ENCODE measurements around the gene POLR1E. TPM values are rescaled to one million over a fixed set of nuclear protein-coding genes. Genes with fewer than 3 reads are reported as not detected.

Gene POLR1E, protein sequence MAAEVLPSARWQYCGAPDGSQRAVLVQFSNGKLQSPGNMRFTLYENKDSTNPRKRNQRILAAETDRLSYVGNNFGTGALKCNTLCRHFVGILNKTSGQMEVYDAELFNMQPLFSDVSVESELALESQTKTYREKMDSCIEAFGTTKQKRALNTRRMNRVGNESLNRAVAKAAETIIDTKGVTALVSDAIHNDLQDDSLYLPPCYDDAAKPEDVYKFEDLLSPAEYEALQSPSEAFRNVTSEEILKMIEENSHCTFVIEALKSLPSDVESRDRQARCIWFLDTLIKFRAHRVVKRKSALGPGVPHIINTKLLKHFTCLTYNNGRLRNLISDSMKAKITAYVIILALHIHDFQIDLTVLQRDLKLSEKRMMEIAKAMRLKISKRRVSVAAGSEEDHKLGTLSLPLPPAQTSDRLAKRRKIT
- total RNA-seq: 9.1 and 16.1 TPM in 2 replicates

DNA sequence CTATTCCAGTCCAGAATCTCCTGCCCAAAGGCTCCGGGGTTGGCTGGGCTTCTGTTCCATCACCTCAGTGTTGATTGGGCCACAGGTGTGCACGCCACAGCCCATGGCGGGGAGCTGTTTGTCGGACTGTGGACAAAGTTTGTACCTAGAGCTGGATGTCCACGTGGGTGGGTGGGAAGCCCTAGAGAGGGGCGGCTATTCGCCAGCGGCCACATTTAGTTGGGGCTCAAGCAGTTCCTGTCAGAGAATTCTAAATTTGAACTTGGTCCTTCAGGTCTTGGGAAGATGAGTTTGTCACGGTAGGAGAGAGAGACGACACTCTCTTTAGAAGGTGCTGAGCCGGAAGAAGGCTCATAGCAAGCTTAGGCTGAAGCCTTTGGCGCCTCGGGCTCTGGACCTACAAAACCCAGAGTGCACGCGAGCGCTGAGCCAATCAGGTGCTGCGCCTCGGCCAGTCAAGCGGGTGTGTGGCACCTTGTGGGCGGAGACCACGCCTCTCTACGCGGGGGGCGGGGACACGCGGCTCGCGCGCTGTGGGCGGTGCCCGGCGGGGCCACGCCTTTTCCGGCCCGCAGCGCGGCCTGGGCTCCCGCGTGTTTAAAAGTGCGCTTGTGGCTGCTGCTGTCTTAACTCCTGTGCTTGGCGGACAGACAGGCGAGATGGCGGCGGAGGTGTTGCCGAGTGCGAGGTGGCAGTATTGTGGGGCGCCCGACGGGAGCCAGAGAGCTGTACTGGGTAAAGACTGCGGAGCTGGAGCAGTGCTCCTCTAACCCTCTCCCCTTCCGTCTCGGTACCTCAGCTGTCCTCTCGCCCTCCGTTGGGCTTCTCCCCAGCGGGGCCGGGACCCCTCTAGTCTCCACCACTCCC lies at the start of gene POLR1E:
Gene POLR1E, plus strand, starts transcription at position 560 of the 867 bp plus-strand sequence. Its CDS starts 100 bp downstream, at position 660.

DNA sequence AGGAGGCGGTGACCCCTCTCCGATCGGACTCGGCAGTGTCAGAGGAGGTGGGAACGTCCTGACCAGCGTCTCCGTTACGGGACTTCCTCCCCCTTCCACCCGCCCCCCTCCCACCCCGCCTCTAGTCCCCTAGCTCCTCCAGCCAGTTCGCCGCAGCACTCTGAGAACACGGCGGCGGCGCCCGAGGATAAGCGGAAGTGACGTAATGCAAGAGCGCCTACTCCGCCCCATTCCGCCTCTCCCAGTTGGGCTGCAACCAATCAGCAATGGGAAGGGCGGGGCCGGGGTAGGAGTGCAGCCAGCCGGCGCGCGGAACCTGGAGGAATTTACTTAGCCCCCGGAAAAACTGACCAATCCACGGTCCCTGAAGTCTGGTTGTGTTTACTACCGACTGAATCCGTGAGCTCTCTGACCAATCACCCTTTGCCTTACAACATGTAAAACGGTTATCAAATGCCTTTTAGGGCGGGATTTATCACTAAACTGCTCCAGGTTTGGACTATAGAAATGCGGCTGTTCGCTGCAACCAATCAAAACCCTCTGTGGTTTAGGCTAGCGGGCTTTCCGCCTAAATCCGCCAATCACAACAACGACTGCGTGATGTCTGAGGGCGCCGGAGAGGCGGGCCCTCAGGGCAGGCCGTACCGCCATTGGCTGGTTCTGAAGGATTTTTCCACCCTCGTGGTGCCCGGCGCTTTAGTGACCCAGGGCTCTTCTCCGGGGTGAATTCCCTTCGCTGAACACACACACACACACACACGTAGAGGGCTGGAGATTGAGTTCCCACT lies 20.3 kb upstream of the POLR1E start, which contains the start of gene ZBTB5:
Gene ZBTB5, minus strand, starts transcription at position 202 of the 788 bp plus-strand sequence. CDS start 22,899 bp downstream, outside the sequence.

Other genes starting within 250 kb of the POLR1E start
- 92.7 and 109 TPM in 2 replicates for gene GRHPR, start 63.3 kb upstream of the POLR1E start, total RNA-seq
- 12.0 and 13.5 TPM in 2 replicates for gene ZBTB5, start 20.5 kb upstream of the POLR1E start, total RNA-seq
- gene FBXO10, start 90.4 kb downstream of the POLR1E start, total RNA-seq: 10.1 and 15.0 TPM in 2 replicates
- 66.2 and 102 TPM in 2 replicates for gene TOMM5, start 106.6 kb downstream of the POLR1E start, total RNA-seq
- gene FRMPD1, start 165.0 kb downstream of the POLR1E start, total RNA-seq: under 0.01 TPM in 1 of 2 replicates, not detected in the other